GM12891 (cell line): ENCODE results near the gene HSPBP1.

ENCODE experiments used
- POLR2A ChIP-seq: IDR thresholded peaks from 2 replicates; pipeline ENCODE4 v1.6.1; 2011; ENCODE audit warnings: low read depth, low read length, control low read depth
- POLR2AphosphoS5 ChIP-seq: IDR thresholded peaks from 2 replicates; pipeline ENCODE4 v1.6.1; 2011; ENCODE audit warnings: low read depth, low read length, control low read depth
- POU2F2 ChIP-seq: IDR thresholded peaks from 2 replicates; pipeline ENCODE4 v1.6.1; 2011; ENCODE audit warnings: low read depth, mild to moderate bottlenecking, control low read depth, low read length, moderate library complexity
- SPI1 ChIP-seq: IDR thresholded peaks from 2 replicates; pipeline ENCODE4 v1.6.1; 2011; ENCODE audit warnings: low read depth, low read length, control low read depth
- TAF1 ChIP-seq: IDR thresholded peaks from 2 replicates; pipeline ENCODE4 v1.6.1; 2011; ENCODE audit warnings: low read depth, low read length, control low read depth

DNA sequence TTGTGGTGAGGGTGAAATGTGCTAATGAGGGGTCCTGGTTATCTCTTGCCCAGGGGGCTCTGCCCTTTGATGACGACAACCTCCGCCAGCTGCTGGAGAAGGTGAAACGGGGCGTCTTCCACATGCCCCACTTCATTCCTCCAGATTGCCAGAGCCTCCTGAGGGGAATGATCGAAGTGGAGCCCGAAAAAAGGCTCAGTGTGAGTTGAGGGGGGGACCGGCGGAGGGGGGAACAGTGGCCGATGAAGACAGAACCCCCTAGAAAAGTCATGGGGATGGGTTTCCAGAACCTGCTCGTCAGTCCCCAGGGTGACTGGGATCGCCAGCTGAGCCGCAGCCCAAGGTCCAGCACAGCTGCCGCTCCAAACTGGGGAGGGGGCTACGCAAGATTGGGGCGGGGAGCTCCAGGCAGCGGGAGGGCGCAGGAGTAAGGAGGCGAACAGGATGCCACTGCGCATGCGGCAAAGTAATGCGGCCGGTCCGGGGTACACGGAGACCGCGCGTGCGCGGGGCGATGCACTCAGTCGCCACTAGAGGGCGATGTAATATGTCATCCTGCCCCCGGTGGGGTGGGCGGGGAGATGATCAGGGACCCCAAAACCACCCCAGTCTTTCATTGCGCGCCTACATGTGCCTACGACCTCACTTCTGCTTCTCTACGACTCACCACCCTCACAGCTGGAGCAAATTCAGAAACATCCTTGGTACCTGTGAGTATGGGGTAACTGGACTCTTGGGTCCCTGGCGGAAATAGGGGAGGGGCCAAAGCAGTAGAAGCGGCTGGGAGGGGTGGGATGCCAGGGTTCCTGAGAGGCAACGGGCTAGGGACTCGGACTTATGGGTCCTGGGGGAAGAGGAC lies 21.8 kb upstream of the HSPBP1 start:
- no peak for TF ChIP-seq POLR2A
- TF ChIP-seq SPI1 = no peak
- TF ChIP-seq TAF1 = no peak
- no peak for TF ChIP-seq POLR2AphosphoS5
- TF ChIP-seq POU2F2 = no peak
